HEK293 (cell line): ENCODE data around the gene DYNC1I1.

ENCODE experiments used
- CTCF ChIA-PET: fragments of 350-600 bp; formaldehyde crosslinking; extraction: SDS; loops from one replicate; lab custom pipeline; 2021; ENCODE audit warnings: antibody characterized with exemption; lab: Yijun Ruan, JAX
- POLR2A ChIA-PET: fragments of 300-600 bp; formaldehyde crosslinking; extraction: SDS; loops from one replicate; lab custom pipeline; 2020; ENCODE audit warnings: antibody characterized with exemption, inconsistent platforms; lab: Yijun Ruan, JAX
- H3K27ac ChIP-seq: fragments of 200-500 bp; sonication (Bioruptor generic); 2 replicates; pipeline ENCODE4 v1.5.1; 2014; ENCODE audit warnings: low read depth, low read length, control low read depth, inconsistent platforms; ENCODE audit errors: extremely low read depth
- H3K36me3 ChIP-seq, 2 experiments: fragments of 200-500 bp in 1 of 2; sonication (Bioruptor generic) in 1 of 2; 1 replicate in 1 of 2; 2 replicates in 1 of 2; pipeline ENCODE4 v1.5.1; 2014 to 2017; ENCODE audit warnings: inconsistent platforms in 2 of 2, low read length in 2 of 2; ENCODE audit not compliant: control insufficient read depth in 2 of 2, insufficient read depth in 1 of 2
- H3K4me1 ChIP-seq: fragments of 200-500 bp; sonication (Bioruptor generic); 2 replicates; pipeline ENCODE4 v1.5.1; 2014; ENCODE audit warnings: mild to moderate bottlenecking, low read length, inconsistent platforms; ENCODE audit not compliant: control insufficient read depth, insufficient read depth
- H3K4me3 ChIP-seq: 2 replicates; pipeline ENCODE4 v1.5.1; 2011; ENCODE audit warnings: low read depth, mild to moderate bottlenecking, control low read depth, low read length, moderate library complexity
- H3K9me3 ChIP-seq: fragments of 200-500 bp; sonication (Bioruptor generic); 2 replicates; pipeline ENCODE4 v1.5.1; 2014; ENCODE audit warnings: low read depth, low read length, inconsistent platforms; ENCODE audit not compliant: control insufficient read depth, insufficient read depth
- EGR2 ChIP-seq: fragments of 450-650 bp; formaldehyde crosslinking; IDR thresholded peaks from 2 replicates; pipeline ENCODE4 v1.5.1; 2016; ENCODE audit warnings: low read depth, missing biosample characterization, missing genetic modification characterization
- GLIS2 ChIP-seq: fragments of 450-650 bp; formaldehyde crosslinking; IDR thresholded peaks from 2 replicates; pipeline ENCODE4 v1.5.1; 2016; ENCODE audit warnings: missing biosample characterization, missing genetic modification characterization
- HOXC10 ChIP-seq: sonication (generic); formaldehyde crosslinking; IDR thresholded peaks from 2 replicates; pipeline ENCODE4 v1.8.1; 2023; ENCODE audit warnings: mild to moderate bottlenecking, missing genetic modification reagents
- PRDM1 ChIP-seq: fragments of 450-650 bp; formaldehyde crosslinking; IDR thresholded peaks from 2 replicates; pipeline ENCODE4; 2016; ENCODE audit warnings: missing biosample characterization, missing genetic modification characterization
- PRDM10 ChIP-seq: fragments of 450-650 bp; formaldehyde crosslinking; IDR thresholded peaks from 2 replicates; pipeline ENCODE4 v1.5.1; 2016; ENCODE audit warnings: missing biosample characterization, missing genetic modification characterization
- SP3 ChIP-seq: fragments of 450-650 bp; formaldehyde crosslinking; IDR thresholded peaks from 2 replicates; pipeline ENCODE4 v1.5.1; 2016; ENCODE audit warnings: missing biosample characterization, missing genetic modification characterization
- ZBTB21 ChIP-seq: fragments of 450-650 bp; formaldehyde crosslinking; IDR thresholded peaks from 2 replicates; pipeline ENCODE4 v1.5.1; 2017; ENCODE audit warnings: missing biosample characterization, missing genetic modification characterization
- ZFHX2 ChIP-seq: fragments of 450-650 bp; formaldehyde crosslinking; conservative IDR thresholded peaks from 2 replicates; pipeline ENCODE4 v1.5.1; 2016; ENCODE audit warnings: missing biosample characterization, missing genetic modification characterization
- ZFP3 ChIP-seq: fragments of 450-650 bp; formaldehyde crosslinking; IDR thresholded peaks from 2 replicates; pipeline ENCODE4 v1.5.1; 2016; ENCODE audit warnings: low read depth, missing biosample characterization, missing genetic modification characterization
- ZNF133 ChIP-seq: fragments of 450-650 bp; formaldehyde crosslinking; IDR thresholded peaks from 2 replicates; pipeline ENCODE4 v1.5.1; 2016; ENCODE audit warnings: missing biosample characterization, missing genetic modification characterization
- ZNF16 ChIP-seq: fragments of 450-650 bp; formaldehyde crosslinking; IDR thresholded peaks from 2 replicates; pipeline ENCODE4 v1.5.1; 2016; ENCODE audit warnings: low read depth, missing biosample characterization, missing genetic modification characterization
- ZNF221 ChIP-seq: fragments of 450-650 bp; formaldehyde crosslinking; IDR thresholded peaks from 2 replicates; pipeline ENCODE4 v1.5.1; 2017; ENCODE audit warnings: missing biosample characterization, missing genetic modification characterization, borderline replicate concordance
- ZNF239 ChIP-seq: fragments of 450-650 bp; formaldehyde crosslinking; IDR thresholded peaks from 2 replicates; pipeline ENCODE4 v1.5.1; 2016; ENCODE audit warnings: missing biosample characterization, missing genetic modification characterization
- ZNF280C ChIP-seq: fragments of 450-650 bp; formaldehyde crosslinking; IDR thresholded peaks from 2 replicates; pipeline ENCODE4 v1.5.1; 2016; ENCODE audit warnings: missing biosample characterization, missing genetic modification characterization
- ZNF335 ChIP-seq: fragments of 450-650 bp; formaldehyde crosslinking; conservative IDR thresholded peaks from 2 replicates; pipeline ENCODE4 v1.5.1; 2016; ENCODE audit warnings: missing biosample characterization, missing genetic modification characterization
- ZNF341 ChIP-seq: fragments of 450-650 bp; formaldehyde crosslinking; IDR thresholded peaks from 2 replicates; pipeline ENCODE4; 2016; ENCODE audit warnings: low read depth, missing biosample characterization, missing genetic modification characterization
- ZNF362 ChIP-seq: fragments of 450-650 bp; formaldehyde crosslinking; IDR thresholded peaks from 2 replicates; pipeline ENCODE4 v1.5.1; 2016; ENCODE audit warnings: missing biosample characterization, missing genetic modification characterization
- ZNF501 ChIP-seq: fragments of 450-650 bp; formaldehyde crosslinking; IDR thresholded peaks from 2 replicates; pipeline ENCODE4 v1.5.1; 2016; ENCODE audit warnings: missing biosample characterization, missing genetic modification characterization
- ZNF560 ChIP-seq: fragments of 450-650 bp; formaldehyde crosslinking; IDR thresholded peaks from 2 replicates; pipeline ENCODE4 v1.5.1; 2017; ENCODE audit warnings: missing biosample characterization, missing genetic modification characterization, borderline replicate concordance
- ZNF561 ChIP-seq: fragments of 450-650 bp; IDR thresholded peaks from 2 replicates; pipeline ENCODE4 v1.5.1; 2018; ENCODE audit warnings: missing biosample characterization, missing genetic modification characterization, borderline replicate concordance
- ZNF639 ChIP-seq: fragments of 450-650 bp; formaldehyde crosslinking; IDR thresholded peaks from 2 replicates; pipeline ENCODE4 v1.5.1; 2016; ENCODE audit warnings: missing biosample characterization, missing genetic modification characterization
- ZNF777 ChIP-seq: fragments of 450-650 bp; formaldehyde crosslinking; IDR thresholded peaks from 2 replicates; pipeline ENCODE4 v1.5.1; 2017; ENCODE audit warnings: missing biosample characterization, missing genetic modification characterization, borderline replicate concordance
- ZSCAN23 ChIP-seq: fragments of 450-650 bp; formaldehyde crosslinking; IDR thresholded peaks from 2 replicates; pipeline ENCODE4 v1.5.1; 2016; ENCODE audit warnings: missing biosample characterization, missing genetic modification characterization
- ZXDB ChIP-seq: fragments of 450-650 bp; formaldehyde crosslinking; IDR thresholded peaks from 2 replicates; pipeline ENCODE4 v1.5.1; 2016; ENCODE audit warnings: missing biosample characterization, missing genetic modification characterization

Gene DYNC1I1

GRCh38 chr7:96026611-96027010, 254.3 kb downstream of the DYNC1I1 start:
- TF ChIP-seq ZNF341 (no peak), ZFHX2 (tag by site-specific recombination) (peak; percentile 46), EGR2 (peak; percentile 48; the same call in 1 of the 2 replicates)
- H3K4me1 ChIP-seq: no peaks in the 10 kb centered on the region
- ChIA-PET POLR2A (no interaction called here), CTCF (no interaction called here)
- H3K4me3 ChIP-seq: no peak overlapping the region
- no peak overlapping the region for H3K27ac ChIP-seq
- H3K36me3 ChIP-seq: no peaks in the 10 kb centered on the region
- H3K9me3 ChIP-seq: no peaks in the 10 kb centered on the region

GRCh38 chr7:96028729-96029128, 256.4 kb downstream of the DYNC1I1 start:
- peaks cover 0 to 8% of the 10 kb centered on the region in 2 experiments; a peak in 1 of 3 replicates for H3K36me3 ChIP-seq
- no peaks in the 10 kb centered on the region for H3K9me3 ChIP-seq
- CTCF ChIA-PET: no interaction called here
- H3K4me1 ChIP-seq: no peaks in the 10 kb centered on the region
- no peak overlapping the region for H3K4me3 ChIP-seq
- no peak overlapping the region for H3K27ac ChIP-seq
- POLR2A ChIA-PET: no interaction called here
- TF ChIP-seq SP3 (tag by site-specific recombination): no peak
- no peak for TF ChIP-seq ZSCAN23 (tag by site-specific recombination)
- no peak for TF ChIP-seq ZNF501
- no peak for TF ChIP-seq ZNF561 (tag by site-specific recombination)
- no peak for TF ChIP-seq ZXDB (tag by site-specific recombination)
- no peak for TF ChIP-seq ZNF239 (tag by site-specific recombination)
- TF ChIP-seq, all 188 proteins: peak for 0

GRCh38 chr7:96033009-96033598, 260.8 kb downstream of the DYNC1I1 start:
- ChIA-PET POLR2A (no interaction called here), CTCF (no interaction called here)
- peaks cover 0 to 15% of the 10 kb centered on the region in 2 experiments; a peak in 1 of 3 replicates for H3K36me3 ChIP-seq
- TF ChIP-seq ZNF777 (tag by site-specific recombination) (no peak), ZNF560 (tag by site-specific recombination) (no peak), HOXC10 (CRISPR knock-in tag) (no peak), ZFP3 (tag by site-specific recombination) (no peak), ZNF335 (tag by site-specific recombination) (no peak), ZNF16 (tag by site-specific recombination) (no peak), PRDM10 (no peak), ZNF341 (no peak), ZNF639 (tag by site-specific recombination) (no peak), ZNF362 (tag by site-specific recombination) (no peak), ZBTB21 (tag by site-specific recombination) (no peak), ZNF133 (no peak), GLIS2 (no peak), ZNF221 (tag by site-specific recombination) (no peak), PRDM1 (tag by site-specific recombination) (no peak), ZNF280C (tag by site-specific recombination) (no peak)

More at GRCh38 chr7:96033009-96033598, 260.8 kb downstream of the DYNC1I1 start:
- Histone ChIP-seq H3K9me3 (no peaks in the 10 kb centered on the region), H3K4me1 (no peaks in the 10 kb centered on the region), H3K27ac (no peak overlapping the region), H3K4me3 (no peak overlapping the region)
